ENCODE data around the gene ERICH4.

- no peak for TF ChIP-seq POLR2A (IDR thresholded peaks at IDR 0.05; ENCODE audit: borderline replicate concordance, extremely low read depth, insufficient read depth, insufficient read length)
- TF ChIP-seq CTCF (IDR thresholded peaks at IDR 0.05 in 2 of 3, conservative IDR thresholded peaks at IDR 0.05 in 1 of 3; ENCODE audit: borderline replicate concordance in 1 of 3, insufficient read depth in 1 of 3, low read depth in 2 of 3, low read length in 2 of 3): no peak
- TF ChIP-seq EZH2 (IDR thresholded peaks at IDR 0.05): no peak
- TF ChIP-seq, protein P1, sequence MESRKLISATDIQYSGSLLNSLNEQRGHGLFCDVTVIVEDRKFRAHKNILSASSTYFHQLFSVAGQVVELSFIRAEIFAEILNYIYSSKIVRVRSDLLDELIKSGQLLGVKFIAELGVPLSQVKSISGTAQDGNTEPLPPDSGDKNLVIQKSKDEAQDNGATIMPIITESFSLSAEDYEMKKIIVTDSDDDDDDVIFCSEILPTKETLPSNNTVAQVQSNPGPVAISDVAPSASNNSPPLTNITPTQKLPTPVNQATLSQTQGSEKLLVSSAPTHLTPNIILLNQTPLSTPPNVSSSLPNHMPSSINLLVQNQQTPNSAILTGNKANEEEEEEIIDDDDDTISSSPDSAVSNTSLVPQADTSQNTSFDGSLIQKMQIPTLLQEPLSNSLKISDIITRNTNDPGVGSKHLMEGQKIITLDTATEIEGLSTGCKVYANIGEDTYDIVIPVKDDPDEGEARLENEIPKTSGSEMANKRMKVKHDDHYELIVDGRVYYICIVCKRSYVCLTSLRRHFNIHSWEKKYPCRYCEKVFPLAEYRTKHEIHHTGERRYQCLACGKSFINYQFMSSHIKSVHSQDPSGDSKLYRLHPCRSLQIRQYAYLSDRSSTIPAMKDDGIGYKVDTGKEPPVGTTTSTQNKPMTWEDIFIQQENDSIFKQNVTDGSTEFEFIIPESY (IDR thresholded peaks at IDR 0.05; ENCODE audit: extremely low read depth, insufficient replicate concordance, low read length): no peak
- TF ChIP-seq CEBPB (IDR thresholded peaks at IDR 0.05; ENCODE audit: low read depth): no peak
- TF ChIP-seq TCF7L2 (IDR thresholded peaks at IDR 0.05; ENCODE audit: borderline replicate concordance, extremely low read depth, insufficient read depth, insufficient read length): no peak
- TF ChIP-seq RAD21 (IDR thresholded peaks at IDR 0.05; ENCODE audit: low read depth): no peak
- TF ChIP-seq, protein P2, sequence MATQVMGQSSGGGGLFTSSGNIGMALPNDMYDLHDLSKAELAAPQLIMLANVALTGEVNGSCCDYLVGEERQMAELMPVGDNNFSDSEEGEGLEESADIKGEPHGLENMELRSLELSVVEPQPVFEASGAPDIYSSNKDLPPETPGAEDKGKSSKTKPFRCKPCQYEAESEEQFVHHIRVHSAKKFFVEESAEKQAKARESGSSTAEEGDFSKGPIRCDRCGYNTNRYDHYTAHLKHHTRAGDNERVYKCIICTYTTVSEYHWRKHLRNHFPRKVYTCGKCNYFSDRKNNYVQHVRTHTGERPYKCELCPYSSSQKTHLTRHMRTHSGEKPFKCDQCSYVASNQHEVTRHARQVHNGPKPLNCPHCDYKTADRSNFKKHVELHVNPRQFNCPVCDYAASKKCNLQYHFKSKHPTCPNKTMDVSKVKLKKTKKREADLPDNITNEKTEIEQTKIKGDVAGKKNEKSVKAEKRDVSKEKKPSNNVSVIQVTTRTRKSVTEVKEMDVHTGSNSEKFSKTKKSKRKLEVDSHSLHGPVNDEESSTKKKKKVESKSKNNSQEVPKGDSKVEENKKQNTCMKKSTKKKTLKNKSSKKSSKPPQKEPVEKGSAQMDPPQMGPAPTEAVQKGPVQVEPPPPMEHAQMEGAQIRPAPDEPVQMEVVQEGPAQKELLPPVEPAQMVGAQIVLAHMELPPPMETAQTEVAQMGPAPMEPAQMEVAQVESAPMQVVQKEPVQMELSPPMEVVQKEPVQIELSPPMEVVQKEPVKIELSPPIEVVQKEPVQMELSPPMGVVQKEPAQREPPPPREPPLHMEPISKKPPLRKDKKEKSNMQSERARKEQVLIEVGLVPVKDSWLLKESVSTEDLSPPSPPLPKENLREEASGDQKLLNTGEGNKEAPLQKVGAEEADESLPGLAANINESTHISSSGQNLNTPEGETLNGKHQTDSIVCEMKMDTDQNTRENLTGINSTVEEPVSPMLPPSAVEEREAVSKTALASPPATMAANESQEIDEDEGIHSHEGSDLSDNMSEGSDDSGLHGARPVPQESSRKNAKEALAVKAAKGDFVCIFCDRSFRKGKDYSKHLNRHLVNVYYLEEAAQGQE (IDR thresholded peaks at IDR 0.05; ENCODE audit: low read depth): no peak
- TF ChIP-seq POLR2AphosphoS5 (IDR thresholded peaks at IDR 0.05; ENCODE audit: low read depth, low read length): no peak
These were observed 21.6 kb upstream of the ERICH4 start for GRCh38 chr19:41421314-41421713.

All from HCT116 (cell line).